Measurements from ENCODE around the gene HM13.

- no peak for TF ChIP-seq CTCF (IDR thresholded peaks at IDR 0.05; ENCODE audit: low read depth, low read length, poor library complexity, severe bottlenecking)
- peak; percentile 15; the same call in 1 of the 2 replicates for TF ChIP-seq EZH2phosphoT487 (IDR thresholded peaks at IDR 0.05; ENCODE audit: borderline replicate concordance, low read length)
Observed at GRCh38 chr20:31605902-31606803, 91.9 kb downstream of the HM13 start.
